Tibial artery (tissue), 4 donors: ENCODE data around the gene CLK2.

Experiments
- DNase-seq, 2 donors: peaks; one replicate each; pipeline ENCODE4 v3.0.0-alpha.2; 2019
- H3K27ac ChIP-seq, 2 donors: fragments of 200-600 bp; sonication (generic) in 1 of 2; 1 replicate in 1 of 2; 2 replicates in 1 of 2; pipeline ENCODE4 v1.5.1; 2018 to 2019; ENCODE audit warnings: mild to moderate bottlenecking in 1 of 2
- H3K27me3 ChIP-seq, 2 donors: fragments of 200-600 bp; sonication (generic) in 1 of 2; one replicate each; pipeline versions ENCODE4 v1.5.1 to v1.6.0; 2016 to 2019
- H3K36me3 ChIP-seq, 3 donors: fragments of 200-600 bp; sonication (generic) in 2 of 3; one replicate each; pipeline ENCODE4 v1.5.1; 2016 to 2019; ENCODE audit warnings: mild to moderate bottlenecking in 2 of 3
- H3K4me1 ChIP-seq, 4 donors: fragments of 200-600 bp; sonication (generic) in 2 of 4; 1 replicate in 3 of 4; 2 replicates in 1 of 4; pipeline ENCODE4 v1.5.1; 2016 to 2019
- H3K4me3 ChIP-seq, 2 donors: fragments of 200-600 bp; sonication (generic) in 1 of 2; 1 replicate in 1 of 2; 2 replicates in 1 of 2; pipeline ENCODE4 v1.5.1; 2018 to 2019; ENCODE audit warnings: mild to moderate bottlenecking in 2 of 2
- H3K9me3 ChIP-seq, 3 donors: fragments of 200-600 bp; sonication (generic) in 1 of 3; one replicate each; pipeline ENCODE4 v1.5.1; 2016 to 2019
- intact Hi-C: fragments of 100-400 bp; cut with DNase I; formaldehyde crosslinking; loops from one replicate; pipeline ENCODE4 v1.15.0; 2023; ENCODE audit warnings: low total_unique reads
- TF ChIP-seq, protein P1 (sequence below), 2 experiments: fragments of 200-600 bp in 1 of 2; fragments of 450-650 bp in 1 of 2; IDR thresholded peaks; one replicate each; pipeline ENCODE4 v1.5.1; 2017 to 2019; ENCODE audit warnings: antibody characterized with exemption in 2 of 2, mild to moderate bottlenecking in 1 of 2, moderate library complexity in 1 of 2

The CLK2 gene

GRCh38 chr1:155282488-155283091, 9.3 kb upstream of the CLK2 start:
- DNase-seq, result no peak
- H3K9me3 ChIP-seq, result no peaks in the 10 kb centered on the region
- H3K36me3 ChIP-seq, result no peaks in the 10 kb centered on the region
- intact Hi-C loops, result no loop called here
- peaks cover 7 to 12% (median 9%) of the 10 kb centered on the region in 4 donors for H3K4me1 ChIP-seq
- TF ChIP-seq, protein P1, sequence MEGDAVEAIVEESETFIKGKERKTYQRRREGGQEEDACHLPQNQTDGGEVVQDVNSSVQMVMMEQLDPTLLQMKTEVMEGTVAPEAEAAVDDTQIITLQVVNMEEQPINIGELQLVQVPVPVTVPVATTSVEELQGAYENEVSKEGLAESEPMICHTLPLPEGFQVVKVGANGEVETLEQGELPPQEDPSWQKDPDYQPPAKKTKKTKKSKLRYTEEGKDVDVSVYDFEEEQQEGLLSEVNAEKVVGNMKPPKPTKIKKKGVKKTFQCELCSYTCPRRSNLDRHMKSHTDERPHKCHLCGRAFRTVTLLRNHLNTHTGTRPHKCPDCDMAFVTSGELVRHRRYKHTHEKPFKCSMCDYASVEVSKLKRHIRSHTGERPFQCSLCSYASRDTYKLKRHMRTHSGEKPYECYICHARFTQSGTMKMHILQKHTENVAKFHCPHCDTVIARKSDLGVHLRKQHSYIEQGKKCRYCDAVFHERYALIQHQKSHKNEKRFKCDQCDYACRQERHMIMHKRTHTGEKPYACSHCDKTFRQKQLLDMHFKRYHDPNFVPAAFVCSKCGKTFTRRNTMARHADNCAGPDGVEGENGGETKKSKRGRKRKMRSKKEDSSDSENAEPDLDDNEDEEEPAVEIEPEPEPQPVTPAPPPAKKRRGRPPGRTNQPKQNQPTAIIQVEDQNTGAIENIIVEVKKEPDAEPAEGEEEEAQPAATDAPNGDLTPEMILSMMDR (IDR thresholded peaks at IDR 0.05), result no peak
- no peaks in the 10 kb centered on the region for H3K27me3 ChIP-seq
- H3K27ac ChIP-seq, result no peak overlapping the region
- no peak overlapping the region for H3K4me3 ChIP-seq

DNA sequence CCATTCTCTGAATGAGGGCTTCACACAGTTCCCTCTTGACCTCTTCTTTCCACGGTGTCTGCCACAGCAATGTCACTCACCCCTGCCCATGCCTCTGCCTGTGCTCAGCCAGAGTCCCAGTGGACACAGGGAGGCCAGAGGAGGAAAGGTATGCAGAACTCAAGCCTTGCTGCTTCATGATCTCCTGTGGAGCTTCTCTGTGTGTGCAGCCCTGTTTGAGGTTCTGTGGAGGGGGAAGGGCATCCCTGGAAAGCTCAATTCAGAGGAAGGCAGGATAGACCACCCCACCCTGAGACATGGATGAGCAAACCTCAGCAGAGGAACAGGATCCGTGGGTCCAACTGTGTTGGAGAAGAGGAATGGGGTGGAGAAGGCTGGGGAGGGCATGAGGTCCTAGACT, 6.0 kb upstream of the CLK2 start:
- TF ChIP-seq, protein P1 (IDR thresholded peaks at IDR 0.05), result no peak
- no peaks in the 10 kb centered on the region for H3K9me3 ChIP-seq
- H3K36me3 ChIP-seq, result no peaks in the 10 kb centered on the region
- no peaks in the 10 kb centered on the region for H3K27me3 ChIP-seq
- no peak for DNase-seq
- H3K4me1 ChIP-seq, result peaks cover 13 to 20% (median 16%) of the 10 kb centered on the region in 4 donors
- H3K4me3 ChIP-seq, result no peak overlapping the region
- H3K27ac ChIP-seq, result no peak overlapping the region
- intact Hi-C loops, result loop anchor here (5.0 to 10.0 kb wide), 3 partner anchors 43 to 313 kb away; partner anchors contain the start of genes ASH1L and RUSC1

- Histone ChIP-seq H3K4me1 (peaks cover 16 to 23% (median 20%) of the 10 kb centered on the region in 4 donors), H3K27ac (no peak overlapping the region), H3K9me3 (no peaks in the 10 kb centered on the region), H3K36me3 (no peaks in the 10 kb centered on the region), H3K27me3 (no peaks in the 10 kb centered on the region), H3K4me3 (peak overlapping the region in 1 of 2 donors; percentile 77)
- intact Hi-C loops, result loop anchor here (5.0 to 10.0 kb wide), 3 partner anchors 44 to 314 kb away; partner anchors contain the start of genes ASH1L and RUSC1
- DNase-seq, result no peak
- TF ChIP-seq, protein P1 (IDR thresholded peaks at IDR 0.05), result no peak
These were observed 5.4 kb upstream of the CLK2 start for GRCh38 chr1:155278689-155279160.

GRCh38 chr1:155277902-155278688, 4.8 kb upstream of the CLK2 start:
- TF ChIP-seq, protein P1 (IDR thresholded peaks at IDR 0.05), result peak in 1 of 2 experiments; percentile 28
- intact Hi-C loops, result loop anchor here (5.0 to 10.0 kb wide), 3 partner anchors 44 to 314 kb away; partner anchors contain the start of genes ASH1L and RUSC1
- DNase-seq, result peak; percentile 53 to 75
- Histone ChIP-seq H3K27me3 (no peaks in the 10 kb centered on the region), H3K36me3 (no peaks in the 10 kb centered on the region), H3K4me3 (peak overlapping the region; percentile 59 to 77), H3K9me3 (no peaks in the 10 kb centered on the region), H3K4me1 (peaks cover 17 to 24% (median 20%) of the 10 kb centered on the region in 4 donors), H3K27ac (peak overlapping the region; percentile 60 to 66)

DNA sequence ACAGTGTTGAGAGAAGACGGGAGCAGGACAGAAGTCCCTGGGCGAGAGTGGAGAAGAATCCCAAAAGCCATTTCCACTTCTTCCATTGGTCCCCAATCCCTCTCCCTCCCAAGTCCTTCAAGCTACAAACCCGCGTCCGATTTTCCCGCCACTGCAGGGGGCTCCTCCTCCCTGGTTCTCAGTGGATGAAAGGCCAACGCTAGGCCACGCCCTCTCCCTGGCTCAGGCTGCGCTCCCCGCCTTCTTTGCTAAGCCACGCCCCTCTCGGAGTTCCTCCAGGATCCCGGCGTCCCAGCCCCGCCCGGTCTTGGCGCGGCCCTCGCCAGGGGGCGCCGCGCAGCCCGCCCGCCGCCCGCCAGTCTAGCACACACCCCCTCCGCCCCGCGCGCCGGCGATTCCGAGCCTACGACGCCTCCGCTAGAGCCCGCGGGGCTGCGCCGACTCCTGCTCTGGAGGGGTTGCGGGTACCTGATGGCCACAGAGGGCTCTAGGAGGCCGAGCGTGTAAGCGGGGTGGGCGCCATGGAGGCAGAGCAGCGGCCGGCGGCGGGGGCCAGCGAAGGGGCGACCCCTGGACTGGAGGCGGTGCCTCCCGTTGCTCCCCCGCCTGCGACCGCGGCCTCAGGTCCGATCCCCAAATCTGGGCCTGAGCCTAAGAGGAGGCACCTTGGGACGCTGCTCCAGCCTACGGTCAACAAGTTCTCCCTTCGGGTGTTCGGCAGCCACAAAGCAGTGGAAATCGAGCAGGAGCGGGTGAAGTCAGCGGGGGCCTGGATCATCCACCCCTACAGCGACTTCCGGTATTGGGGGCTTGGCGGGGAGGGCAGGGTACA, 4.0 kb upstream of the CLK2 start, which contains the start of gene HCN3:
Gene HCN3, plus strand, starts transcription at position 394 of the 832 bp plus-strand sequence. Its CDS starts 128 bp downstream, at position 522.
- H3K9me3 ChIP-seq, result no peaks in the 10 kb centered on the region
- peak within 1 kb of the TSS; percentile 60 to 66 for H3K27ac ChIP-seq
- TF ChIP-seq, protein P1 (IDR thresholded peaks at IDR 0.05), result peak; percentile 64 to 73
- intact Hi-C loops, result loop anchor here (5.0 to 10.0 kb wide), 3 partner anchors 45 to 315 kb away; partner anchors contain the start of genes ASH1L and RUSC1
- H3K36me3 ChIP-seq, result no peaks in the 10 kb centered on the region
- H3K4me1 ChIP-seq, result peaks cover 17 to 28% (median 24%) of the 10 kb centered on the region in 4 donors
- H3K27me3 ChIP-seq, result no peaks in the 10 kb centered on the region
- H3K4me3 ChIP-seq, result peak within 1 kb of the TSS; percentile 59 to 77
- peak; percentile 97 to 98 for DNase-seq
